Memory B cell (primary cell): ENCODE results near the gene DOCK8.

Experiments
- ATAC-seq: fragments of 150-1000 bp; cut with Tn5 transposase; 2 replicates; pipeline ENCODE4 v1.10.0; 2021; ENCODE audit warnings: low read depth, mild to moderate bottlenecking, moderate library complexity
- DNase-seq, 2 donors: peaks; one replicate each; pipeline ENCODE4 v3.0.0; 2022; ENCODE audit warnings: low spot score in 2 of 2
- H3K27ac Mint-ChIP-seq: one replicate; pipeline ENCODE4 v1.8.0; 2022; ENCODE audit warnings: mild to moderate bottlenecking, moderate library complexity, mixed read lengths
- H3K27me3 Mint-ChIP-seq: one replicate; pipeline ENCODE4 v1.8.0; 2022; ENCODE audit warnings: mixed read lengths
- H3K36me3 Mint-ChIP-seq: one replicate; pipeline ENCODE4 v1.8.0; 2022; ENCODE audit warnings: mild to moderate bottlenecking, mixed read lengths
- H3K4me1 Mint-ChIP-seq: one replicate; pipeline ENCODE4 v1.8.0; 2022; ENCODE audit warnings: mixed read lengths
- H3K4me3 Mint-ChIP-seq: one replicate; pipeline ENCODE4 v1.8.0; 2022; ENCODE audit warnings: mild to moderate bottlenecking, moderate library complexity, mixed read lengths
- H3K9me3 Mint-ChIP-seq: one replicate; pipeline ENCODE4 v1.8.0; 2022; ENCODE audit warnings: mixed read lengths

The DOCK8 gene

DNA sequence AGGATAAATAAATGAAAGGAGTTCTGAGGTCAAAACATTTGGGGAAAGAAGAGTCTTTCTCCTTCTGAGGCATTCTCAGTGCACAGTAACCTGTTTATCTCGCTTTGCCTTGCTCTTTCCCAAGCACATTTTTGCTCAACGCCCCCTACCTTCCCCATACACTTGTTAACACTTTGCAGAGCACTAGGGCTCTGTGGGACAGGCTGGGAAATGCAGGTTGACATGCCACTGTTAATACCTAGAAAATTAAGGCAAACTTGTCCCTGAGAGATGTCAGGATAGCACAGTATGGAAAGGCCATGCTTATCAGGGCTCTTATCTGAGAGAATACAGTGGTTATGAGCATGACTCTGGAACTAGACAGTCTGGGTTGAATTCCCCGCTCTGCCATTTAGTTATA lies 152.0 kb downstream of the DOCK8 start:
- DNase-seq (no peak), ATAC-seq (no peak)
- peaks cover 41% of the 10 kb centered on the region for H3K36me3 Mint-ChIP-seq
- H3K27ac Mint-ChIP-seq, result peak overlapping the region; percentile 19
- H3K9me3 Mint-ChIP-seq, result no peaks in the 10 kb centered on the region
- no peaks in the 10 kb centered on the region for H3K27me3 Mint-ChIP-seq
- no peak overlapping the region for H3K4me3 Mint-ChIP-seq
- H3K4me1 Mint-ChIP-seq, result peaks cover 2% of the 10 kb centered on the region

DNA sequence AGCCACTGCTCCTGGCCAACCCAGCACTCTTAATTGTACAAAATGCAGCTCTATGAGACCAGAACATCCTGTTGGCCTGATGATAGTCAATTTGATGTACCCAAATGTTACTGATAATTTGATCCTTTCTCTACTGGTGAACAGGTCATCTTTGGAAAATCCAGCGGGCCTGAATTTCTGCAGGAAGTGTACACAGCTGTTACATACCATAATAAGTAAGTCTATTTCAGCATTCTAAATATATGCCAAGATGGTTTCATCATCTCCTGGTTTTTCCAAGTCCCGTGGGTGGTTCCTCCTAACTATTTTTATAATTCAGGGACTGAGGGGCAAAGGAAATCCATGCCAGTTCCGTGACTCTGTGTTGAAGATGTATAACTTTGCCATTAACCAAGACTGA lies 155.4 kb downstream of the DOCK8 start:
- H3K4me1 Mint-ChIP-seq, result no peaks in the 10 kb centered on the region
- no peak for ATAC-seq

DNA sequence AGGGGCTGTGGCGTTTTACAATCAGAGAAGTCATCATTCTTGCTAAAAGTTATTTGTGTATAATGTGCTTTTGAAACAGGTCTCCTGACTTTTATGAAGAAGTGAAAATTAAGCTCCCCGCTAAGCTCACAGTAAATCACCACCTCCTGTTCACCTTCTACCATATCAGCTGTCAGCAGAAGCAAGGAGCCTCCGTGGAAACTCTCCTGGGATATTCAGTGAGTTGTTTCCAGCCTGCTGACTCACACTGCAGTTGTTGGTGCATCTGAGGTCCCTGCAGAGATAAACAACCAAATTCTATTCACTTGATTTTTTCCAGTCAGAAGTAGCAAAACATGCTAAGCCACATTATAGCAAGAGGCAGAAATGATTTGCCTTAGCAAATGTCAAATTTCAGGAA lies 156.7 kb downstream of the DOCK8 start:
- ATAC-seq (no peak), DNase-seq (no peak)
- Mint-ChIP-seq H3K36me3 (peaks cover 43% of the 10 kb centered on the region), H3K9me3 (no peaks in the 10 kb centered on the region), H3K27me3 (no peaks in the 10 kb centered on the region), H3K4me3 (no peak overlapping the region), H3K27ac (peak overlapping the region; percentile 40), H3K4me1 (no peaks in the 10 kb centered on the region)

More for the DNA sequence above, 155.4 kb downstream of the DOCK8 start:
- Mint-ChIP-seq H3K9me3 (no peaks in the 10 kb centered on the region), H3K27ac (peak overlapping the region; percentile 53), H3K4me3 (no peak overlapping the region), H3K36me3 (peaks cover 44% of the 10 kb centered on the region), H3K27me3 (no peaks in the 10 kb centered on the region)
- DNase-seq, result no peak

DNA sequence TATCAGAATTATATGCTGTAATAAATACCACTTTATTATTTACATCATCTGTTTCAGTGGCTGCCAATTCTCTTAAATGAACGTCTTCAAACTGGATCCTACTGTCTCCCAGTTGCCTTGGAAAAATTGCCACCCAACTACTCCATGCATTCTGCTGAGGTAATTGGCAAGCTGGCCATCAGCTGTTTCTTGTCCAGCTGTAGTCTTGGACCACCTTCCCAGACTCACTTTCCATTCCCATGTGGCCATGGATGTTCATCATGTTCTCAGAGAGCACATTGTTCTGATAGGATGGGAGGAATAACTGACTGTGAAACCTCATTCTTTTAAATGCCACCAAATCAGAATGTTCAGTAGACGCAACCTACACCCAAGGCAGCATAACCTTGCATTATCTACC lies 157.5 kb downstream of the DOCK8 start:
- no peak for DNase-seq
- no peak for ATAC-seq
- peak overlapping the region; percentile 73 for H3K27ac Mint-ChIP-seq
- no peaks in the 10 kb centered on the region for H3K9me3 Mint-ChIP-seq
- H3K36me3 Mint-ChIP-seq, result peaks cover 42% of the 10 kb centered on the region
- no peaks in the 10 kb centered on the region for H3K27me3 Mint-ChIP-seq
- no peaks in the 10 kb centered on the region for H3K4me1 Mint-ChIP-seq
- no peak overlapping the region for H3K4me3 Mint-ChIP-seq

DNA sequence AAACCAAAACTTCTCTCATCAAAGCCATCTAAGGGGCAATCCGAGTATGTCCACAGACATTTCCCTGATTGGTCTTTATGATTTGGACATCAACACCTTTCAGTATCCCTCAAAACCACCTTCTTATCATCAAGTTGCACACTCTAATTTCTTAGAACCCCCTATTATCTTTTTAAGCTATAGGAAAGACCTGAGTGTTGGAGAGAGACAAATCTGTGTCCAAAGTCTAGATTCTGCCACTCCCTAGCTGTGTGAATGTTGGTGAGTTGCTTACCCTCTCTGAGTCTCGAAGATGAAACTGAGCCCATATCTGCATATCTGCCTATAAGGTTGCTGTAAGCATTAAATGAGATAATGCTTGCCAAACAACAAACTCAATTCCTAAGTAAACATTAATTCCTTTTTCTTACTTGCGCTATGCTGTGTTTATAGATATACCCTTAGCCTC lies 159.1 kb downstream of the DOCK8 start:
- ATAC-seq (no peak), DNase-seq (no peak)
- Mint-ChIP-seq H3K27me3 (no peaks in the 10 kb centered on the region), H3K9me3 (no peaks in the 10 kb centered on the region), H3K36me3 (peaks cover 44% of the 10 kb centered on the region), H3K27ac (no peak overlapping the region), H3K4me1 (no peaks in the 10 kb centered on the region), H3K4me3 (no peak overlapping the region)

DNA sequence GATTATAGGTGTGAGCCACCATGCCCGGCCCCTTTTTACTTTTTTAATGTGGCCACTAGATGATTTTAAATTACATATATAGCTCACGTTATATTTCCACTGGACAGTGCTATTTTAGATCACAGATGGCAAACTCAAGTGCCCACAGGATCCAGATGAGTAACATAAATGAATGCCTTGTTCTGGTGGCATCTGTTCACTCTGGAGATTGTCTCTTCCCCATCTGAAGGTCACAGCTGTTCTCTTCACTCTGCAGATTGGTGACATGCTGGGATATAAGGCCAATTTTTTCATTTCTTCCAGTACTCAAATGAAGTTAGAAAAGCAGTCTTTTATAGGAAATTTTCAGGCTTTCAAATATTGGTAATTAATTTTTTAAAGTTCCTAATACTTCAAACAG lies 160.1 kb downstream of the DOCK8 start:
- peaks cover 43% of the 10 kb centered on the region for H3K36me3 Mint-ChIP-seq
- DNase-seq, result no peak
- H3K27ac Mint-ChIP-seq, result peak overlapping the region; percentile 53
- no peak for ATAC-seq
- H3K9me3 Mint-ChIP-seq, result no peaks in the 10 kb centered on the region
- no peaks in the 10 kb centered on the region for H3K4me1 Mint-ChIP-seq
- no peak overlapping the region for H3K4me3 Mint-ChIP-seq
- H3K27me3 Mint-ChIP-seq, result no peaks in the 10 kb centered on the region

DNA sequence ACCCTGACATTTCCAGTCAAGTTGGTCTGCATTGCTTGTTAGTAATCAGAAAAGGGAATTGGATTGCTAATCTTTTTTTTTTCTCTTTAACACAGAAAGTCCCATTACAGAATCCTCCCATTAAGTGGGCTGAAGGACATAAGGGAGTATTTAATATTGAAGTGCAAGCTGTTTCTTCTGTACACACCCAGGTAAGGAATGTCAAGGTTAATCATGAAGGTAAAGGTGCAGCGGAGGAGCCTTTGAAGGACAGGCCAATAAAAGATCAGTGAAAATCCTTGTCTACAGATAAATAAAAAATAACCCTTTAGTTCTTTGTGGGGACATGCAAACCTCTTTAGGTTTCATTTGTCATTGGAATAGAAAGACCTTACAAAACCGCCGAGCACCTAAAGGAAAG lies 161.4 kb downstream of the DOCK8 start:
- no peak overlapping the region for H3K4me3 Mint-ChIP-seq

DNA sequence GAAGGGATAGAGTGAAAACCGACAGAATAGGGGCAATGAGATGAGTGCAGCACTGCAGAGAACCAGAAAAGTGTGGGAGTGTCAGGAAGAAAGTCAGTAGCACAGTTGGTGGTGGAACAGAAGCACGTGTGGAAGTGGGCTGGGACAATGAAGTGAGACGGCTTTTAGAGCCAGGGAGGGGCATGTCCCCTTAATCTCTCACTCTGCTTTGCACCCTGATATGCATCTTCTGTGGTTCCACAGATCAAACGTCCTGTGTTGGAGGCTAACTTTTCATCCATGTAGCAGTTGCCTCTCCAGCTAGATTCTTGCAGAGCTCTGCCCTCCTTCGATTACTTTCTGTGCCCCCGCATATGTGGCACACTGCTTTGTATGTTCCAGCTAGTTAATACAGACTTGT lies 163.6 kb downstream of the DOCK8 start:
- Mint-ChIP-seq H3K4me3 (no peak overlapping the region), H3K27me3 (no peaks in the 10 kb centered on the region), H3K27ac (peak overlapping the region; percentile 45), H3K4me1 (no peaks in the 10 kb centered on the region), H3K9me3 (no peaks in the 10 kb centered on the region), H3K36me3 (peaks cover 31% of the 10 kb centered on the region)
- DNase-seq, result no peak
- ATAC-seq, result no peak

More for the DNA sequence above, 161.4 kb downstream of the DOCK8 start:
- H3K27me3 Mint-ChIP-seq, result no peaks in the 10 kb centered on the region
- ATAC-seq (no peak), DNase-seq (no peak)
- H3K9me3 Mint-ChIP-seq, result no peaks in the 10 kb centered on the region
- peaks cover 37% of the 10 kb centered on the region for H3K36me3 Mint-ChIP-seq
- no peak overlapping the region for H3K27ac Mint-ChIP-seq
- no peaks in the 10 kb centered on the region for H3K4me1 Mint-ChIP-seq

DNA sequence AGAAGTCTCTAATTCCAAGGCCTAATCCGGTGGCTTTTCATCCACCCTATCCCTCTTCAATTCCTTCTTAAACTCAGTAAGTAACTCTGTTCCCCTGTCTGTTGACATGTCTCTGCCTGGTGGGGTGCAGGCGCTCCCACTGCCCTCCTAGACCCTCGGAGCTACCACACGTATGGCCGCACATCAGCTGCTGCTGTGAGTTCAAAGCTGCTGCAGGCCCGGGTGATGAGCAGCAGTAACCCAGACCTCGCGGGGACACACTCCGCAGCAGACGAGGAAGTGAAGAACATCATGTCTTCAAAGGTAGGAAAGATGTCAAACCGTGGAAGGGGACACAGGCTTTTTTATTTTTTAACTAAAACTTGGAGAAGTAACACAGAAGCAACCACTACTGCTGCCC lies 167.7 kb downstream of the DOCK8 start:
- no peak overlapping the region for H3K4me3 Mint-ChIP-seq
- no peaks in the 10 kb centered on the region for H3K27me3 Mint-ChIP-seq
- no peak for ATAC-seq
- no peaks in the 10 kb centered on the region for H3K4me1 Mint-ChIP-seq
- no peak overlapping the region for H3K27ac Mint-ChIP-seq
- no peaks in the 10 kb centered on the region for H3K9me3 Mint-ChIP-seq
- no peak for DNase-seq
- H3K36me3 Mint-ChIP-seq, result peaks cover 37% of the 10 kb centered on the region

DNA sequence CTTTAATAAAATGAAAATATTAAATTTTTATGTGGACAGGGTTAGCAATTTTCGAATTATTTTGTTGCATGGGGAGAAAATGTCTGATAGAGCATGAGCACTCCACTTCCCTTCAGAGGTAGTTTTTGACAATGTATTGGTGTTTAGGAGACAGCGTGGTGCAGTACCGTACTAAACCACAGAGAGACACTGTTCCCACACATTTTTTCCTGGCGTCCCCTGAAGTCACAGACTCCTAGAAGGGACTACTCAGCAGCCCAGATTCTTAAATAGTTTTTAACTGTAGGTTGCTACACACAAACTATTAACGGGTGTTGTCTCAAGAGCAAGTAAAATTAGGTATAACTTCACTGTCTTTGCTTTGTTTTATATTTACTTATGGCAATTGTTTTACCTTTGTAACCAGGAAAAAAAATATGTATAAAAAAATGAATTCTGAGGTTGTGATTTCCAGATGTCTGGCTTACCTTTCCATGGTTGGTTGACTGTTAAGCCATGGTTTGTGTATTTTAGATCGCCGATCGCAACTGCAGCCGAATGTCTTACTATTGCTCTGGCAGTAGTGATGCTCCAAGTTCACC lies 171.2 kb downstream of the DOCK8 start:
- Mint-ChIP-seq H3K27me3 (no peaks in the 10 kb centered on the region), H3K36me3 (peaks cover 36% of the 10 kb centered on the region), H3K27ac (peak overlapping the region; percentile 35), H3K9me3 (no peaks in the 10 kb centered on the region), H3K4me3 (no peak overlapping the region), H3K4me1 (peaks cover 2% of the 10 kb centered on the region)
- DNase-seq (no peak), ATAC-seq (peak; percentile 68)

DNA sequence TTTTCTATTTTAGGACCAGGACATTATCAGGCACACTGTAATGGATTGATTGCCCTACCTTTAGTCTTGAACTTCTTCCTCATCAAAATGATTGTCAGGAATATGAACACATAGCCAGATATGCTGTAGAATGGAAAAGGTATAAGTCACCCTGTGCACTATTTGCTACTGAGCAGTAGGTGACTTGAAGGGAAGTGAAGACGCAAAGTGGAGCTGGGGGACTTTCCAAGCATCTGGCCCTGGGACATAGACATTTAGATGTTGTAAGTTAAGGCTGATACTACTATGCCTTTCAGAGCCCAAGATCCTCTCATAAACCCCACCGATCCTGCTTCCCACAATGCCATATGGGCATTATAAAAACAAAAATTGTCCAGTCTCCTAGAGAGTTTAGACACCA lies 174.5 kb downstream of the DOCK8 start:
- H3K27me3 Mint-ChIP-seq, result no peaks in the 10 kb centered on the region
- DNase-seq (no peak), ATAC-seq (peak; percentile 62)
- H3K9me3 Mint-ChIP-seq, result no peaks in the 10 kb centered on the region
- no peak overlapping the region for H3K4me3 Mint-ChIP-seq
- H3K27ac Mint-ChIP-seq, result peak overlapping the region; percentile 65
- H3K36me3 Mint-ChIP-seq, result peaks cover 34% of the 10 kb centered on the region
- H3K4me1 Mint-ChIP-seq, result peaks cover 2% of the 10 kb centered on the region

DNA sequence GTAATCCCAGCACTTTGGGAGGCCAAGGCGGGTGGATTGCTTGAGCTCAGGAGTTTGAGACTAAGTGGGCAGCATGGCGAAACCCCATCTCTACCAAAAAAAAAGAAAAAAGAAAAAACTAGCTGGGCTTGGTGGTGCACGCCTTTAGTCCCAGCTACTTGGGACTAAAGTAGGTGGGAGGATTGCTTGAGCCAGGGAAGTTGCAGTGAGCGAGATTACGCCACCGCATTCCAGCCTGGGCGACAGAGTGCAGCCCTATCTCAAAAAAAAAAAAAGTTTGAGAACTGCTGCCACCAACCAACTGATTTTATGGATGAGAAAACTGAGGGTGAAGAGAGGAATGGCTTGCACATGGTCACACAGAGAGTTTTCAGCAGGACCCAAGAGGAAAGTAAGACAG lies 175.1 kb downstream of the DOCK8 start:
- H3K4me1 Mint-ChIP-seq, result peaks cover 2% of the 10 kb centered on the region
- H3K27ac Mint-ChIP-seq, result peak overlapping the region; percentile 65
- H3K4me3 Mint-ChIP-seq, result no peak overlapping the region
- H3K36me3 Mint-ChIP-seq, result peaks cover 34% of the 10 kb centered on the region
- no peaks in the 10 kb centered on the region for H3K27me3 Mint-ChIP-seq
- ATAC-seq (no peak), DNase-seq (no peak)
- H3K9me3 Mint-ChIP-seq, result no peaks in the 10 kb centered on the region

DNA sequence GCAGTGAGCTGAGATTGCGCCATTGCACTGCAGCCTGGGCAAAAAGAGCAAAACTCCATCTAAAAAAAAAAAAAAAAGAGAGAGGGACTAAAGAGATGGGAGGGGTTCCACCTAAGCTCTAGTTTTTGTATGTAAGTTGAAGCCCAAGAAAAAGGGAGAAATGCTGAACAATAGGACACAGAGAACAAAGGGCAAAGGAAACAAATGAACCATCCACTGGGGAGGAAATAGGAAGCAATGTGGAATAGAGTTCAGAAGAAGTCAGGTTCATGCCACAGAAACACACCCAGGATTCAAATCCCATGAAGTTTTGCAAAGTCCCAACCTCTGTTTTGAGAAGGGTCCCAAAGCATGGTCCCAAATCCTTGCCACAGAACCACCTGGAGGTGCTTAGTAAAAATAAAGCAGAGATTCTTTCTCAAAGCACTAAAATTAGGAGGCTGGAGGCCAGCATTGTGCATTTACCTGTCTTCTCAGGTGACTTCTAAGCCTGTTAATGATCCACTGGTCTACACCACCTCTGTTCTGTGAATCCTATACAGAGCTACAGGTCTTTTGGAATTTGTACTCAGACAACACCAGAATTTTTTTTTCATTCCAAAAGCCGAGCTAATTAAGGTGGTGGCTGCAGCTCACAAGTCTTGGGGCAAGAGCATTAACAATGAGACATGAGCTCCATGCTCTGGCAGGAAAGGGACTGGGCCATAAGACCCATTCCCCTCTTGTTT lies 177.6 kb downstream of the DOCK8 start:
- Mint-ChIP-seq H3K4me1 (peaks cover 2% of the 10 kb centered on the region), H3K4me3 (no peak overlapping the region), H3K36me3 (peaks cover 28% of the 10 kb centered on the region), H3K27ac (no peak overlapping the region), H3K9me3 (no peaks in the 10 kb centered on the region), H3K27me3 (no peaks in the 10 kb centered on the region)
- no peak for DNase-seq
- no peak for ATAC-seq

DNA sequence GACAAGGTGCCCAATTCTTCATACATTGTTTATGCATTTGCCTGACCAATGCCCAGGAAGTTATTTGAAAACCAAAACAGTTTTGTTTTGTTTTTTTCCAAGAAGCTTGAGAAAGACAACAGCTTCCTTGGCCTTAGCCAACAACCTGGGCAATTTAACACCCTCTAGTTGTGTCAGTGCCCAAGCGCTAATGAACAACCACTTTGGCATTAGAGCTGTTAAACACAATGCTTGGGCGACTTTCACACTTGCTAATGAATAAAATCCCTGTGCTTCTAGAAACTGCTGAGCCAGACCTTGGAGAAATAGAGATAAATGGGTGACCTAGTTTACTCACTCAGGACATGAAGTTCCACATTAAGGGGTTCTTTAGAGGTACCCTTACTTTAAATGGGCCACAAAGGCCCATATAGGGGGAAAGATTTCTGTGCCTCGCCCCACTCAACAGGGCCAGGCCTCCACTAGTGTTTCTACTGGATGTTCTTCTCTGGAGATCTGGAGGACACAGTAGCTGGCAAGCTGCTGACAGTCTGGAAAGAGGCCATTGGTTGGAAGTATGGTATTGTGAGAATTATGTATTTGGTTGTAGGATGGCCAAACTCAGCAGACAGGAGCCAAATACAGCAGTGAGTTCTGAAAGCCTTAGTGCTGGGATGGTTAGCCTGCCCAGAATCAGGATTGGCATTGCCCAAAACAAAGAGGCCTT lies 179.8 kb downstream of the DOCK8 start:
- no peaks in the 10 kb centered on the region for H3K9me3 Mint-ChIP-seq
- no peak overlapping the region for H3K4me3 Mint-ChIP-seq
- no peaks in the 10 kb centered on the region for H3K4me1 Mint-ChIP-seq
- H3K36me3 Mint-ChIP-seq, result peaks cover 33% of the 10 kb centered on the region
- no peaks in the 10 kb centered on the region for H3K27me3 Mint-ChIP-seq
- H3K27ac Mint-ChIP-seq, result no peak overlapping the region
- ATAC-seq, result no peak
- no peak for DNase-seq
